Stimulated activated CD8-positive, alpha-beta memory T cell treated with anti-CD3 and anti-CD28 coated beads, Interleukin-15, amount 100 ng/mL, for 48 hours (primary cell): ENCODE data around the gene COG8.

Source experiments
- DNase-seq, 2 donors: peaks; one replicate each; pipeline ENCODE4 v3.0.0-alpha.2; 2020; ENCODE audit warnings: low read depth in 2 of 2

The COG8 gene

DNA sequence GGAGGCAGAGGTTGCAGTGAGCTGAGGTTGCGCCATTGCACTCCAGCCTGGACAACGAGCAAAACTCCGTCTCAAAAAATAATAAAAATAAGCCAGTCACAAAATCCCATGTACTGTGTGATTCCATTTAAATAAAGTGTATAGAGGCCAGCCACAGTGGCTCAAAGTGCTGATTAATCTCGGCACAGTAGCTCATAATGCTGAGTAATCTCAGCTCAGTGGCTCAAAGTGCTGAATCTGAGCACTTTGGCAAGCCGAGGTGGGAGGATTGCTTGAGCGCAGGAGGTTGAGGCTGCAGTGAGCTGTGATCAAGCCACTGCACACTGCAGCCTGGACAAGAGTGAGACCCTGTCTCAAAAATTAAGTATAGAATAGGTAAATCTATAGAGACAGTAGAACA lies 7.3 kb upstream of the COG8 start:
- no peak for DNase-seq

DNA sequence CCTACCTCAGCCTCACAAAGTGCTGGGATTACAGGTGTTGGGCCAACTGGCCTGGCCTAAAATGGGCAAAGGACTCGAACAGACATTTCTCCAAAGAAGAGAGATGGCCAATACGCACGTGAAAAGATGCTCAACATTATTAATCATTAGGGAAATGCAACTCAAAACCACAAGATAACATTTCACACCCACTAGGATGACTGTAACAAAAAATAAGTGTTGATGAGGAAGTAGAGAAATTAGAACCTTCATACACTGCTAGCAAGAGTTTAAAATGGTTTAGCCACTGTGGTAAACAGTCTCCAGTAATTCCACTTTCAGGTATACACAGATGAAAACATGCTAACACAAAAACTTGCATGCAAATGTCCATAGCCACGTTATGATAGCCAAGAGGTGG lies 6.6 kb upstream of the COG8 start:
- DNase-seq, result no peak

DNA sequence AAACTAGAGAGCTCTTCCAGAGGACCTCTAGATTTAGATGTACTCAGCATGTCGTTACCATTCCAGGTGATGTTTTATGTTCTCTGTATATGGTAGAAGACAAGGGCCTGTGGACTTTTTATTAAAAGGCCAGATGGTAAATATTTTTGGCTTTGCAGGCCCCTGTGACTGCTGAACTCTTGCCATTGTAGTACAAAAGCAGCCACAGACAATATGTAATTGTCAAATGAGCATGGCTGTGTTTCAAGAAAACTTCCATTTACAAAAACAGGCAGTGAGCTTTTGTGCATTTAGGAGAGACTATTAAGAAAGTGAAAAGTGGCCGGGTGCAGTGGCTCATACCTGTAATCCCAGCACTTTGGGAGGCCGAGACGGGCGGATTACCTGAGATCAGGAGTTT lies 4.8 kb upstream of the COG8 start:
- no peak for DNase-seq

DNA sequence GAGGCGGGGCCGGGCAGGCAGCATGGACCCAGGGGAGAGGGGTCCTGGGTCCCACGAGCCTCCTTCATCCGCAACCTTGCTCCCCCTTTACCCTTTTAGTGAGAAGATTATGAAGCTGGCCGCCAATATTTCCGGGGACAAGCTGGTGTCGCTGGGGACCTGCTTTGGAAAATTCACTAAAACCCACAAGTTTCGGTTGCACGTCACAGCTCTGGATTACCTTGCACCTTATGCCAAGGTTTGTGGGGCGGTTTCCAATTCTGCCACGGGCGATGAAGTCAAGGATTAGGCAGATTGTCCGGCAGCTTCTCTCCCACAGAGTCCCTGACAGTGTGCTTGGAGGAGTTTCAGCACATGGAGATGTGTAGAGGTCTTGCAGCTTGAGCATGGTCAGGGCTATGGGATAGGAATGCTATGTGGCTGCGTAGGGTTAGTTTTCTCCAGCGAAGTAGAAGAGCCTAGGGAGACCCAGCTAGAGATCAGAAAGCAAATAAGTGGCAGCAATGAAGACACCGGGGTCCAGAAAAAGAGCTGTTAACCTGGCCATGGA lies 806 bp upstream of the COG8 start:
- DNase-seq, result peak; percentile 9 to 18

DNA sequence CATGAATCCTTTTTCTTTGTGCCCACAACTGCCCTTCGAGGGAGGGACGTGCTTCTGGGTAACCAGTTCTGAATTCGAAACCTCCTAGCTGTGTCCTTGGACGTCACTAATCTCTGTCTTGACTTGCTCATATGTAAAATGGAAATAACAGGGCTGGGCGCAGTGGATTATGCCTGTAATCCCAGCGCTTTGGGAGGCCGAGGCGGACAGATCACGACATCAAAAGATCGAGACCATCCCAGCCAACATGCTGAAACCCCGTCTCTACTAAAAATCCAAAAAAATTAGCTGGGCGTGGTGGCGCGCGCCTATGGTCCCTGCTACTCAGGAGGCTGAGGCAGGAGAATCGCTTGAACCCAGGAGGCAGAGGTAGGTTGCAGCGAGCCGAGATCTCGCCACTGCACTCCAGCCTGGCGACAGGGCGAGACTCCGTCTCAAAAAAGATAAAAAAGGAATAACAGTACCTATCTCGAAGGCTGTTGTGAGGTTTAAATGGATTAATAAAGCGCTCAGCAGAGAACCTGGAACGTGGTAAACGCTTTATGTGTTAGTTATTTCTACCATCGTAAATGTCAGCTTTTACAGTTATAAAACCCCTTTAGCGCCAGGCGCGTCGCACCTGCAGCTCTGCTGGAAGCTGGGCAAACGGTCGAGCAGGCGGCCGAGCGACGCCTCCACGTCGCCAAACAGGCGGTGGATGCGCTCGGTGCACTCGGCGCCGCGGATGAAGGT lies 641 bp downstream of the COG8 start:
- DNase-seq, result peak in 1 of 2 donors; percentile 50

DNA sequence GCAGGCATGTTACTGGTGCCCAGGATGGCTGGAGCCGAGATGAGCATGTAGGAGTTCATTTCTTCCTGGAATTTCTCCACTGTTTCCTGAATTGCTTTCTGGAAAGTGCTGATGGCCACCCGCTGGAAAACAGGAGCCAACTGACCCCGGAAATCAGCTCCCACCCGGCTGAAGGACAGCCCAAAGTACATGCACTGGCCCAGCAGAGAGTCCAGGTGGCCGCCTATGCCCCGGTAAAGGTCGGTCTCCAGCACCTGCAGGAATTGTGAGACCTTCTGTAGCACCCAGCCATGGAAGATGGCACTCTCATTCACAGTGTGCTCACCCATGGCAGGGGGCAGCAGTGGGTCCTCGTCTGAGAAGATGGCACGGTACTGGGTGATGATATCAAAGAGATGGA lies 4.7 kb downstream of the COG8 start:
- DNase-seq, result no peak

DNA sequence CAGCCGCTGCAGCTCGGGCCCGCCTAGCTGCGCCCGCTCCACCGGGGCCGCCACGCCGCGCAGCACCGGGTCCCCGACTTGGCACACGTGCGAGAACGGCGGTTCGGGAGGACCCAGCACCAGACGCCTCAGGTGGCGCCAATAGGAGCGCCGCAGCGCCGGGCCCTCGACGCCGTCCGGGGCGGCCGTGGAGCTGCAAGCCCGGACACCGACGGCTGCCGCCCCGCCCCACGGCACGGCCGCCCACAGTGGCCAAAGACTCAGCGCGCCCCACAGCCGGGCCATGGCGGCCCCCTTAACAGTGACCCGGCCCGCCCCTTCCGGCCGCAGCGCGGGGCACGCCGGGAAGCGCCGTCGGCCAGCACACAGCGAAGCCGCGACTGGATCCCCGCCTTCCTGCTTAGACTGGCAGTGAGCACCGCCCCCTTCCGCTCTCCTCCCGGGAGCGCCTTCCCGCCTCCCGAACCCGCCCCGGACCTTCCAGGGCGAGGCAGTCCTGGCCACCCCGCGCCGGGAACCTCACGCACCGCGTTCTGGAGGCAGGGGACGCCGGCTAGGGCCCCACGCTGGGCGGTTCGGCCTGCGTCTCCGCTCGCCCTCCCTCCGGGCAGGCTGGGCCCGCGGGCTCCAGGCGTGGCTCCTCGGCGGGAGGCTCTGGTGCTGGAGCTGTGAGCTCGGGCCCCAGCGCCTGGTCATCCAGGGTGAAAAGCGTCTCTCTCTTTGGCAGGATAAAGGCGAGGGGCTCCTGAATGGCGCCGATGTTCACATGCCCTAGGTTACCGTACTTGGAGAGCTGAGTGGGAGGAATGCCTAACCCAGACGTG lies 8.9 kb downstream of the COG8 start, which contains the start of gene PDF:
Gene PDF (minus strand): TSS at position 303 of the 824 bp plus-strand sequence. CDS start 18 bp downstream, at position 285.
- DNase-seq, result peak; percentile 82 to 87

DNA sequence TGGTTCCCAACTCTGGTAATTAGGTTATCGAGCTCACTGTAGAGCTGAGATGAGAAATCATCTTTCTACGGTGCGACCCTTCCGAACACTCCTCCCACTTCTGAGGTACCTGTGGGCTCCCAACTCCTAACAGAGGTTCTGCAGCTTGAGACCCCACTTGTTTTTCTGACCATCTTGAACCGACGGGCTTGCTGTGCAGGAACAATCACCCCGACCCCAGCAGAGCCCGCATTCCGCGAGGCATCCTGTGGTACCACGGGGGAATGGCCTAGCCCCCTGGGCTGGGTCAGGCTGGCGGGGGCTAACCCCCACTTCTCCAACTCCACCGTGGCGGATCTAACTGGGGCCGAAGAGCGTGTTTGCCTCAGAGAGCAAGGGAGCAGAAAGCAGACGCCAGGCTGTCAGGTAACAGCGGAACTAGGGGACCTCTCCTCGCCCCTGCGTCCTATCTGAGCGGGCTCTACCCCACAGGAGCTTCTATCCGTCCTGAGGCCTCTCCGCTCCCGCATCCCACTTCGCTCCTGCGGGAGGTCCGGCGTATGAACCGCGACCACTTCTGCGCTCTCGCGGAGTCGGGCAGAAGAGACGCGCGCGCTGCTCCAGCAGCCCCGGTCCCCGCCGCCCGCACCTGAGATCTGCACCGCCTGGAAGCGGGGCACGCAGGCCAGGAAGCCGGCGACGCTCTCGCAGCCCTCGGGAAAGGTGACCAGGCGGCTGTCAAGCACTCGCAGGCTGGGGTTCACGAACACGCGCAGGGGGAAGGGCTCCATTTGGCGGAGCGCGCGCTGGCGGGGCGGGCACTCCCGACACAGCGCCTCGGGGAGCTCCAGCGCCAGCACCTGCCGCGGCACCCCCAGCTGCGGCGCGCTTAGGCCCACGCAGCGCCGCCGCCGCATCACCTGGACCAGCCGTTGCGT lies 9.7 kb downstream of the COG8 start:
- DNase-seq, result peak; percentile 19 to 30

DNA sequence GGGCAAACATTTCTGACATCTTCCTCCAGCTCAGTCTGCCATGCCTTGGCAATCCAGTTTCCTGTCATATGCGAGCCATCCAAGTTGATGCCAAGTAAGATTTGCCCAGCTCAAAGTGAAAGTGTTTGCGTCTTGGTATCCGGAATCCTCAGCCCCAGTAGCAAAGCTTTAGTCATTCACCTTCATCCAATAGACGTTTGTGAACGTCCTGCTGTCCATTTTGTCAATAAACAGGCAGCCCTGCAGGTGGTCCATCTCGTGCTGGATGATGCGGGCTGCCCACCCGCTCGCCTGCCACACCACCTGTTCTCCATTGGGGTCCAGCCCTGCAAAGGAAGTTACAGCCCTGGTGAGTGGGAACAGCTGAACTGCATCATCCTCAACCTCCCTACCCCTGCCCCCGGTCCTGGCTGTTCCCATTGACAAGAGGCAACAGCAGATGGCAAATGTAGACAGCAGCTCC lies 10.5 kb downstream of the COG8 start:
- no peak for DNase-seq

DNA sequence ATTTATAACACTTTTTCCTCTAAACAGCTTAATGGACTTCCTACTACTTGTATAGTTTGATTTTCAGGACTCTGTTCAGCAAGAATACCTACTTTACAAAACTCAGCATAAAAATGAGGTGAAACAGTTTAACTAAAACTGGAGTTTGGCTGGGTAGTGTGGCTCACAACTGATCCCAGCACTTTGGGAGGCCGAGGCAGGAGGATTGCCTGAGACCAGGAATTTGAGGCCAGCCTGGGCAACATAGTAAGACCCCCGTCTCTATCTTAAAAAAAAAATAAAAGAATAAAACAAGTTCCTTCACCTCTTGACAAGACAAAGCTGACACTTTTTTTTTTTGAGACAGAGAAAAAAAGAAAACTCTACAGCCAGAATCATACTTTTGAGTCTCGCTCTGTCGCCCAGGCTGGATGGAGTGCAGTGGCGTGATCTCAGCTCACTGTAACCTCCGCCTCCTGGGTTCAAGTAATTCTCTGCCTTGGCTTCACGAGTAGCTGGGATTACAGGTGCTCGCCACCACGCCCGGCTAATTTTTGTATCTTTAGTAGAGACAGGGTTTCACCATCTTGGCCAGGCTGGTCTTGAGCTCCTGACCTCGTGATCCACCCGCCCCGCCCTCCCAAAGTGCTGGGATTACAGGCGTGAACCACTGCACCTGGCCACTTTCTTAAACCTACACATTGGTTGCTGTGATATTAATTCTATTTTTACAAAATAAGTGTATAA lies 11.6 kb downstream of the COG8 start:
- DNase-seq, result no peak

DNA sequence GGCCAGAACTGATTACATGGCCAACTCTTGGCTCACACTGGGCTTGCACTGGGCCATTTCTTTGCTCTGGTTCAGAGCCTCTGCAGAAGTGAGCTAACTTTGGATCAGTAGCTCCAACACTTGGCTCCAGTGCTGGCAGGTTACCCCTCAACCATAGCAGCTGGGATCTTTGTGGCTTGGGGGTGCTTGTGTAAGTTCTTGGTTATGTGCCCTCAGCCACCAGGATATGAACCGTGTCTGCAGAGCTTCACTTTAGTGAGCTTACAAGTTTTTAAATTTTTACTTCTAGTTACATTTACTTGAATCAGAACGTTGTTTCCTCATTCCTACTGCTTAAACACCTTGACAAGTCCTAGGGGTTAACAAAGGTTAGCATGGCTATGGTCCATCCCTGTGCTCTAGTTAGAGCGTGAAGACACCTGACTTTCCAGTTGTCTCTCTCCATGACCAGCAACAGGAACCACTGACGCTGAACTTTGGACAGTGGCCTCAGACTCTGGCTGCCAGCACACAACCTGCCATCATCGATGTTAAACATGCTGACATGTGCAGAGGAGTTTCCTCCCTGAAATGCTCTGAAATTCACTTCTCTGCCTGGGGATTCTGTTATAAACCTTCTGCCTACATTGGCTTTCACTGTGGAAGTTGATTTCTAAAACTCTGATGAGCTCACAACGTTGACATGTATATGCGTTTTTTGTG lies 13.0 kb downstream of the COG8 start:
- DNase-seq, result no peak

DNA sequence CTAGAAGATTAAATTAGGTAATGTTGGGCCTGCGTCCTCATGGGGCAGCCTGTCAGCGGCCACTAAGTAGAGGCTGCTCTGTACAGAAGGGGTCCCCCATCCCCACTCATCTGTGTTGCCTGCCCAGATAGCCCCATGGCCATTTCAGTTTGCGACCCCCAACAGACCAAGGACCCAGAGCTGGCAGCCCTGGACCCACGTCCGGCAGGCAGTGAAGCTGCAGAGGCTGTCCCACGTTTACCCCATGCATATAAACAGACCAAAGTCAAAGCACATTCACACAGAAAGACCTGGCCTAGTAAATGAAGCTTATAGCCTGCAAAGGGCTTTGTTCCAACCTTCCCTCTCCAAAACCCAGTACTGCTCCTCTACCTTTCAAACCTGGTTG lies 13.6 kb downstream of the COG8 start:
- no peak for DNase-seq

DNA sequence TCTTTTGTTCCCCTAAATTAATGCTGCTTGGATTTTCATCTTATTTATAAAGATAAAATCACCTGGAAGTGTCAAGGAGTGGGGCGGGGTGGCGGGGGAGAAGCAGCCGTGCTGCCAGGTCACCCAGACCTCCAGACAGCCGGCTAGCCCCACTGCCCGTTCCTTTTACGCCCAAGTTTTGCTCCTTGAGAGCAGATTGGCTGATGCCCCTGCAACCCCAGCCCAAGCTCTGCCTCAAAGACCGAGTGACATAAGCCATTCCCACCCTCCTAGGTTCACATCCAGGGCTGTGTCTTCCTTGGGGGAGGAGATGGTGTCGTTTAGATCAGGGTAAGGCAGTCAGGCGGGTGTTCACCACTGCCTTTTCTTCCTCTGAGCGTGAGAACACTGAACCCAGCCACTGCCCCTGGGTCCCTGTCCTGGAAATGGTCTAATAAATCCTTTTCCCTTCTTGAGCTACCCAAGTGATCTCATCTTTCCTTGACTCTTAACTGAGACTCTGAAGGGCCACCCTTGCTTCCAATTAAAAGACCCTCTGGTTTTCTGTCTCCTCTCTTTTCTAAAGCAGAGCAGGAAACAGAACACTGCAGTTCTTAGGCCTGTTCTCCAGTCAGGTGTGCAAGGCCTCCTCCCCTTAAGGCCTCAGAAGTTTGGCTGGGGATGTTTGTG lies 14.6 kb downstream of the COG8 start:
- no peak for DNase-seq

DNA sequence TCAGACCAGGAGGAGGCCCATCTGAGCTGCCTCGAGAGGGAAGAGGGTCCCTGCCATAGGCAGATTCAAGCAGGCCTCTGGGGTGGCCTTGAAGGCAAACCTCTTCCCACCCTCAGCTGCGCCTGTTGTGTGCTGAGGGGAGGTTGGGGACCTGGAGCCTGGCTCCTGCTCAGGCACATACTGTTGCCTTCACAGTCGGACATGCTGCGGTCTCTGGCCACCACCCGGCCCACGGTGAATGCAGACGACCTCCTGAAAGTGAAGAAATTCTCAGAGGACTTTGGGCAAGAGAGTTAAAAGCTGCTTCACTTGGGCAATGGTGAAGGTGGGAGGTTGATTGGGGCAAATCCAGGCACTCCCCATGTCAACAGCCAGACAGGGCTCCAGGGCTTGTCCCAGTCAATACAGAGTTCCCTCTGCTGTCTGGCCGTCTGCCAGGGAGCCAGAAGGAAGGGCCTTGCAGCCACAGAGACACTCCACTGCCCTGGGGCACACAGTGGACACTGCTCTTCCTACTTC lies 15.3 kb downstream of the COG8 start:
- no peak for DNase-seq

DNA sequence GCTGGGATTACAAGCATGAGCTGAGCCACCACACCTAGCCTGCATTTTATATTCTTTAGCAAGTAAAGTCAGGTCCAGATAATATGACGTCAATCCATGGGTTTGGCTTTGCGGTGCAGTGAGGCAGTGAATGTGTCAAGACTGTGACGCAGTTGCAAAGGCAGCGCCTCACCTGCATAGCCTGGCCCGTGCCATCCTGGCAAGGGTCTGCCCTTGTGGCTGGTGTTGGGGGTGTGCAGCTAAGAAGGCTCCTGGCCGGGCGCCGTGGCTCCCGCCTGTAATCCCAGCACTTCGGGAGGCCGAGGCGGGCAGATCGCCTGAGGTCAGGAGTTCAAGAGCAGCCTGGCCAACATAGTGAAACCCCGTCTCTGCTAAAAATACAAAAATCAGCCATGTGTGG lies 15.9 kb downstream of the COG8 start:
- DNase-seq, result no peak

DNA sequence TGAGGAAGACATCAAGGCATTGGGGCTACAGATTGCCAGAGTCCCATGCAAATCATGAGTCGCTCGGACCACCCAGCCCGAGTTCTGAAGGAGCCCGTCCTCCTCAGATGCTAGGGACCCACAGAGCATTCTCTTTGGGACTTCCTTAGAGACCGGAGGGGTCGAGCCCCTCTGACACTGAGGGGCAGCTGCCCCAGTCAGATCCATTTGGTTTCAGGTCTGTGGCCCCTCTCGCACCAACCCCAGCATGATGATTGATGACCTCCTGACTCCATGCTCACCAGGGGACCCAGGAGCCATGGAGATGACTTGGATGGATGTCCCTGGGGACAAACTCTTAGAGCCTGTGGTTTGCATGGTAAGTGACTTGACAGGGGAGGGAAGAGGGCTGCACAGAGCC lies 17.0 kb downstream of the COG8 start:
- DNase-seq, result no peak

DNA sequence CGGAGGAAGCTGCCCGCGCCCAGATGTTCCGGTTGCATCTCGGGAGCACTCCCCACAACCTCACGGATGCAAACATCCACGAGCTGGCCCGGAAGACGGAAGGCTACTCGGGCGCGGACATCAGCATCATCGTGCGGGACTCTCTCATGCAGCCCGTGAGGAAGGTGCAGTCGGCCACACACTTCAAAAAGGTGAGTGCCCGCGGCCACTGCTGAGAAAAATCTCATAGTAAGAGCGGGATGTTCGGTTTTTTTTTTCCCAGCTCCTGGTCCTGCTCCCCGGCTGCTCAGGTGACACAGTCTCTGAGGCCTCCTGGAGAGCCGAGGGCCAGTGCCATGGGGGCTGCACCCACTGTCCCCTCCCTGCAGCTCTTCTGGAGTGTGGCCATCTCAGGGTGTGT lies 18.3 kb downstream of the COG8 start:
- DNase-seq, result no peak

DNA sequence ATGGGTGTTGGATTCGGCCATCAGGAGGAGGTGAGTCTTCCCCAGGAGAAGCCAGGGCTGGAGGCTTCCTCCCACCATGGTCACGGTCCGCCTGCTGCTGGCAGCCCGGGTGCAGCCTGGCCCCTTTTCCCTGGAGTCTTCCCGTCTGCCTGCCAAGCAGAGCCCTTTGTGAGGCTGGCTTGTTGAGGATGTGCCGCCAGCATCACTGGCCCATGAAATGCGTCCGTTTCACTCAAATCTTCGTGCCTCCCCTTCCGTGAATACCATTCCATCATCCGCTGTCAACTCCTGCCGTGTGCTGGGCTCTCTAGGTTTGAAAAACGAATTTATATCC lies 18.7 kb downstream of the COG8 start:
- DNase-seq, result no peak

DNA sequence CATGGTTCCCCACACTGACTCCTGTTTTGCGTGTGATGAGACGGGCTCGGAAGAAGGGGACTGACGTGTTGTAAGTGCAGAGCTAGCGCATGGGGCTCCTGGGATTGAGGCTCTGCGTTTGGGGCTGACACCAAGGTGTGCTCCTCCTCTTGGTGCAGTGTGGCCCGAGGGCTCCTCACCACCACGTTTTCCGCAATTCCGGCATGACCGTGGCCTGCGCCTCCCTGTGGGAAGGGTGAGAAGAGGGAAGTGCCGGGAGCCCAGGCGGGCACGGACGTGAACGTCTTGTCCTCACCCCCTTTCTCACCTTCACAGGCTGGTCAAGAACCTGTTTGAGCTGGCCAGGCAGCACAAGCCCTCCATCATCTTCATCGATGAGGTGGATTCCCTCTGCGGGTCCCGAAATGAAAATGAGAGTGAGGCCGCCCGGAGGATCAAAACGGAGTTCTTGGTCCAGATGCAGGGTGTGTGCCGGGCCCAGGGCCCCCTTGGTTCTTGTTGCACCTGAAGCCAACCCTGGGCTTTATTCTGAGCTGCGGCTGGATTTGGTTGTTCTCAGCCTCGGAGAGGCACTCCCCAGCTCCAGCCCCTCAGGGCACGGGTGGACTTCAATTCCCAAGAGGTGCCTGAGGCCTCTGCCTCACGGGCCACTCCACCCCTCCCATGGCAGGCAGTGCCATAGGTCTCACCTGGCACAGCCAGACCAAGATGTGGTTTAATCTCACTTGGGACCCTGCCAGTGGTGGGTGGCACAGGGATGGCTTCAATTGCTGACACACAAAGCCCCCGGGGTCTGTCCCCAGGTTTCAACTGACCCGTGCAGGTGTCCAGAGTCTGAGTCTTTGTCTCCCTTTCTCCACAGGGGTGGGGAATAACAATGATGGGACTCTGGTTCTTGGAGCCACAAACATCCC lies 19.3 kb downstream of the COG8 start:
- DNase-seq, result no peak
